ENCODE data around the gene PABPN1.
"Not testable (repeated sequence)": the region's sequence is repeated elsewhere in the genome, so short reads cannot be mapped to it uniquely, and the experiment has no call there.

Gene PABPN1

DNA sequence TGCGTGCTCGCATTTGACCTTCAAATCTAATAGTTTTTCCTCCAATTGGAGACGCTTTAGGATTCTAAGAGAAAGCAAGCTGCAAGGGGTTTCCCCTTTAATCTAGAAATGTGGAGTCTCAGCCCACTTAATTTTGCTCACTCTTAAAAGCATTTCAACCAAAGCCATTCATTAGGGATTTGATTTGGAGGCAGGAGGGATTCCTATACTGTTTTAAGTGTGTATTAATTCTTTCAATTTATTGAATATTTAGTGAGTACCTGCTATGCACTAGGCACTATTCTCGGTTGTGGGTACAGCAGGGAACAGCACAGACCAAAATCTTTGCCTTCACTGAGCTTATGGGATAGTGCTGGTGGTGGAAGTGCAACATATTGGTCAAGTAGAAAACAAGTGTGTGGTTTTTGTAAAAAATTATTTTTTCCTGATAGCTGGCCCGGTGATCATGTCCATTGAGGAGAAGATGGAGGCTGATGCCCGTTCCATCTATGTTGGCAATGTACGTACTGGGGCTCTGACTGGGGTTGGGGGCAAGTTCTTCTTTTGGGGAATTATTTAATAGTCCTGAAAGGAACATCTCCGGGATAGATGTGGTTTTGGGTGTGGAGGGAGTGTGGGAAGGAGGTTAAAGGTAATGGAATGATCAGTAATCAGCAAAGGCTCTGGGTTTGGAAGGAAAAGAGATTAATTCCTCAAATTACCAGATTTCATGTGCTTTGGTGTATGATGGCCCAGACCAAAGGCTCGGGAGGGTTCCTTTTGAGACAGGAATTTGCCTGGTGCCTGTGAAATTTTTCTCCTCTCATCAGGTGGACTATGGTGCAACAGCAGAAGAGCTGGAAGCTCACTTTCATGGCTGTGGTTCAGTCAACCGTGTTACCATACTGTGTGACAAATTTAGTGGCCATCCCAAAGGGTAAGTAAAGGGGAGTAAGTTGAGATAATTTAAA, 1.6 kb downstream of the PABPN1 start:
- no peaks in the 10 kb centered on the region for H3K9me3 ChIP-seq (ENCODE audit: low read length)
- H3K4me3 ChIP-seq (ENCODE audit: low read depth in 1 of 2, low read length in 2 of 2): peak overlapping the region; percentile 72 to 74
- H3K36me3 ChIP-seq (ENCODE audit: insufficient read depth, low read length): peaks cover 35% of the 10 kb centered on the region
- H3K27ac ChIP-seq (ENCODE audit: low read depth, low read length): peak overlapping the region; percentile 92
- H3K4me1 ChIP-seq (ENCODE audit: insufficient read depth, low read length): peaks cover 20% of the 10 kb centered on the region
- H3K27me3 ChIP-seq (ENCODE audit: control insufficient read depth in 1 of 2, insufficient read depth in 2 of 2, low read length in 2 of 2): no peaks in the 10 kb centered on the region
- peak overlapping the region; percentile 62 for H3K9ac ChIP-seq (ENCODE audit: low read length)

DNA sequence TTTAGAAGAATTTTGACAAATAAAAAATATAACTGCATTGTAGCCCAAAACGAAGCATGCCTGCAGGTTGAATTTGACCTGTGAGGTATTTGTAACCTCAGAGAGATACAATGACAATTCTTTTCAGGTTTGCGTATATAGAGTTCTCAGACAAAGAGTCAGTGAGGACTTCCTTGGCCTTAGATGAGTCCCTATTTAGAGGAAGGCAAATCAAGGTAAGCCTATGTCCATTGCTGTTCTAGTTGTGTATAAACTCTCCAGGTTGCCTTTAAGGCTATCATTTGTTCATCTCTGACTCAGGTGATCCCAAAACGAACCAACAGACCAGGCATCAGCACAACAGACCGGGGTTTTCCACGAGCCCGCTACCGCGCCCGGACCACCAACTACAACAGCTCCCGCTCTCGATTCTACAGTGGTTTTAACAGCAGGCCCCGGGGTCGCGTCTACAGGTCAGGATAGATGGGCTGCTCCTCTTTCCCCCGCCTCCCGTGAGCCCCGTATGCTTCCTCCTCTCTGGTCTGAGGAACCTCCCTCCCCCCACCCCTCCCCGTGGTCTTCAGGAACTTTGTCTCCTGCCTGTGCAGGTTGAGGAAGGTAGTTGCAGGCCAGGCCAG, 2.7 kb downstream of the PABPN1 start:
- Histone ChIP-seq H3K27me3 (ENCODE audit: control insufficient read depth in 1 of 2, insufficient read depth in 2 of 2, low read length in 2 of 2) (no peaks in the 10 kb centered on the region), H3K4me1 (ENCODE audit: insufficient read depth, low read length) (peaks cover 24% of the 10 kb centered on the region), H3K27ac (ENCODE audit: low read depth, low read length) (no peak overlapping the region), H3K36me3 (ENCODE audit: insufficient read depth, low read length) (peaks cover 35% of the 10 kb centered on the region), H3K9ac (ENCODE audit: low read length) (no peak overlapping the region), H3K9me3 (ENCODE audit: low read length) (no peaks in the 10 kb centered on the region), H3K4me3 (ENCODE audit: low read depth in 1 of 2, low read length in 2 of 2) (no peak overlapping the region)

DNA sequence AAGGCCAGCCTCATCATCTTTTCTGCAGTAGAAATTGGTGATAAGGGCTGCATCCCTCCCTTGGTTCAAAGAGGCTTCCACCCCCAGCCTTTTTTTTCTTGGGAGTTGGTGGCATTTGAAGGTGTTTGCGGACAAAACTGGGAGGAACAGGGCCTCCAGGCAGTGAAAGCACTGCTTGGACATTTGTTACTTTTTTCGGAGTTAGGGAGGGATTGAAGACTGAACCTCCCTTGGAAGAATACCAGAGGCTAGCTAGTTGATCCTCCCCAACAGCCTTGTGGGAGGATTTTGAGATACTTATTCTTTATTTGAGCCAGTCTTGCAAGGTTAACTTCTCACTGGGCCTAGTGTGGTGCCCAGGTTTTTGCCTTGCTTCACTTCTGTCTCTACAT, 3.2 kb downstream of the PABPN1 start:
- no peaks in the 10 kb centered on the region for H3K9me3 ChIP-seq (ENCODE audit: low read length)
- no peak overlapping the region for H3K4me3 ChIP-seq (ENCODE audit: low read depth in 1 of 2, low read length in 2 of 2)
- H3K36me3 ChIP-seq (ENCODE audit: insufficient read depth, low read length): peaks cover 32% of the 10 kb centered on the region
- H3K27me3 ChIP-seq (ENCODE audit: control insufficient read depth in 1 of 2, insufficient read depth in 2 of 2, low read length in 2 of 2): no peaks in the 10 kb centered on the region
- H3K27ac ChIP-seq (ENCODE audit: low read depth, low read length): no peak overlapping the region
- no peak overlapping the region for H3K9ac ChIP-seq (ENCODE audit: low read length)
- H3K4me1 ChIP-seq (ENCODE audit: insufficient read depth, low read length): peaks cover 24% of the 10 kb centered on the region

DNA sequence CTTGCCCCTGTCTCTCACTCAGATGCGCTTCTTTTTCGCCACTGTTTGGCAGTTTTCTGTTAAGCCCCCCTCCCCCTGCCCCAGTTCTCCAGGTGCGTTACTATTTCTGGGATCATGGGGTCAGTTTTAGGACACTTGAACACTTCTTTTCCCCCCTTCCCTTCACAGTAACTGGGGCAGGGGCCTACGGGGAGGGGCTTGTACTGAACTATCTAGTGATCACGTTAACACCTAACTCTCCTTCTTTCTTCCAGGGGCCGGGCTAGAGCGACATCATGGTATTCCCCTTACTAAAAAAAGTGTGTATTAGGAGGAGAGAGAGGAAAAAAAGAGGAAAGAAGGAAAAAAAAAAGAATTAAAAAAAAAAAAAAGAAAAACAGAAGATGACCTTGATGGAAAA, 3.7 kb downstream of the PABPN1 start:
- no peak overlapping the region for H3K27ac ChIP-seq (ENCODE audit: low read depth, low read length)
- H3K4me3 ChIP-seq (ENCODE audit: low read depth in 1 of 2, low read length in 2 of 2): no peak overlapping the region
- no peak overlapping the region for H3K9ac ChIP-seq (ENCODE audit: low read length)
- H3K36me3 ChIP-seq (ENCODE audit: insufficient read depth, low read length): peaks cover 28% of the 10 kb centered on the region
- no peaks in the 10 kb centered on the region for H3K9me3 ChIP-seq (ENCODE audit: low read length)
- no peaks in the 10 kb centered on the region for H3K27me3 ChIP-seq (ENCODE audit: control insufficient read depth in 1 of 2, insufficient read depth in 2 of 2, low read length in 2 of 2)
- peaks cover 24% of the 10 kb centered on the region for H3K4me1 ChIP-seq (ENCODE audit: insufficient read depth, low read length)

DNA sequence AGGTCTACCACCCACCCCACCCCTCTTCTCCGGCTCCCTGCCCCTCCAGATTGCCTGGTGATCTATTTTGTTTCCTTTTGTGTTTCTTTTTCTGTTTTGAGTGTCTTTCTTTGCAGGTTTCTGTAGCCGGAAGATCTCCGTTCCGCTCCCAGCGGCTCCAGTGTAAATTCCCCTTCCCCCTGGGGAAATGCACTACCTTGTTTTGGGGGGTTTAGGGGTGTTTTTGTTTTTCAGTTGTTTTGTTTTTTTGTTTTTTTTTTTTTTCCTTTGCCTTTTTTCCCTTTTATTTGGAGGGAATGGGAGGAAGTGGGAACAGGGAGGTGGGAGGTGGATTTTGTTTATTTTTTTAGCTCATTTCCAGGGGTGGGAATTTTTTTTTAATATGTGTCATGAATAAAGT, 4.5 kb downstream of the PABPN1 start:
- not testable (repeated sequence) for H3K27ac ChIP-seq (ENCODE audit: low read depth, low read length); H3K9me3 ChIP-seq (ENCODE audit: low read length); H3K9ac ChIP-seq (ENCODE audit: low read length); H3K27me3 ChIP-seq (ENCODE audit: control insufficient read depth in 1 of 2, insufficient read depth in 2 of 2, low read length in 2 of 2); H3K4me3 ChIP-seq (ENCODE audit: low read depth in 1 of 2, low read length in 2 of 2)
- Histone ChIP-seq H3K36me3 (ENCODE audit: insufficient read depth, low read length) (peaks cover 28% of the 10 kb centered on the region), H3K4me1 (ENCODE audit: insufficient read depth, low read length) (peaks cover 18% of the 10 kb centered on the region)

DNA sequence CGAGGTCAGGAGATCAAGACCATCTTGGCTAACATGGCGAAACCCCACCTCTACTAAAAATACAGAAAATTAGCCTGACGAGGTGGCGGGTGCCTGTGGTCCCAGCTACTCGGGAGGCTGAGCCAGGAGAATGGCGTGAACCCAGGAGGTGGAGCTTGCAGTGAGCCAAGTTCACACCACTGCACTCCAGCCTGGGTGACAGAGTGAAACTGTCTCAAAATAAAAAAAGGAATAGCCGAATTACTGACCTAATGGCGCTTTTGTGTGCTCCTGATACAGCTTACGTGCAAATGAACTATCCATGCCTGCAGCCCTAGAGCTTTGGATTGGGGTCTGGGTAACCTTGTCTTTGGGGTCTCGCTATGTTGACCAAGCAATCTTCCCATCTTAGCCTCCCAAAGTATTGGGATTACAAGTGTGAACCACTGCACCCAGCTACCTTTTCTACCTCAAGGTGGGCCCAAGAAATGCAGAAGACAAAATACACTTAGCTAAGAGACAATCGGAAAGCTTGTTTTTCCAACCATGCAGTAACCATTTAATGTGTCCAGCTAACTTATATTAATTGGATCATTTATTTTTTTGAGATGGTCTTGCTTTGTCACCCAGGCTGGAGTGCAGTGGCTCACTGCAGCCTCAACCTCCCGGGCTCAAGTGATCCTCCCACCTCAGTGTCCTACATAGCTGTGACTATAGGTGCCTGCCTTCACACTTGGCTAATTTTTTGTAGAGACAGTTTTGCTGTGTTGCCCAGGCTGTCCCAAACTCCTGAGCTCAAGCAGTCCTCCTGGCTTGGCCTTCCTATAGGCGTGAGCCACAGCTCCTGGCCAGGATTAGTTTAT, 5.5 kb downstream of the PABPN1 start:
- Histone ChIP-seq H3K9ac (ENCODE audit: low read length) (no peak overlapping the region), H3K9me3 (ENCODE audit: low read length) (no peaks in the 10 kb centered on the region), H3K4me3 (ENCODE audit: low read depth in 1 of 2, low read length in 2 of 2) (no peak overlapping the region), H3K36me3 (ENCODE audit: insufficient read depth, low read length) (peaks cover 28% of the 10 kb centered on the region), H3K27me3 (ENCODE audit: control insufficient read depth in 1 of 2, insufficient read depth in 2 of 2, low read length in 2 of 2) (no peaks in the 10 kb centered on the region), H3K27ac (ENCODE audit: low read depth, low read length) (no peak overlapping the region), H3K4me1 (ENCODE audit: insufficient read depth, low read length) (peaks cover 18% of the 10 kb centered on the region)

DNA sequence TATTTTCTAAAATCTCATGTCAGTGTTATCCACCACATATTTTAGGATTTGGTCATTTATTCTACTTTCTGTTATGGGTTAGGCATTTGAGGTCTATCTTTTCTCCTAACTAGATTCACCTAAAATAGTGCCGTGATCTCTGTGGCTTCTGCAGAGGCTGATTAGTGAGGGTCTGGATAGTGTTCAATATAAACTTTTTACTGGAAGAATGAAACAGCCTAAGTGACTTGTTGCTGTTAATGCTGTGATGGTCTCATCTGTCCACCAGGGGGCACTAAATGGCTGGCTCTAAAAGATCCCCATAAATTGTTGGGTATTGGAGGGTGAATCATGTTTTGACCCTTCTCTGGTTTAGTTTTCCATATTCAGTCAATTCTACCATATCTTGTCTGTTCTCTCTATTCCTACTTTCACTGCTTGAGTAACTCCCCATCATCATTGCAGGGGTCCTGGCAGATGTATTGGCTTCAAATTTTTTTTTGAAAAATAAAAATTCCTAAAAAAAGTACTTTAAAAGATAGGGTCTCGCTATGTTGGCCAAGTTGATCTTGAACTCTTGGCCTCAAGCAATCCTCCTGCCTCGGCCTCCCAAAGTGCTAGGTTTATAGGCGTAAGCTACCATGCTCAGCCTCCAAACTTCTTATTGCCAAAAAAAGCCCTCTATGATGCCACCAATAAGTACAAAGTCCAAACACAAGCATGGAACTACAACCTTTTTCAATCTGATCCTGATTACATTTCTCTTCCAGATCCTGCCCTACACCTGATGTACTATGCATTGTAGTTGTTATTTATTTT, 6.9 kb downstream of the PABPN1 start:
- H3K4me1 ChIP-seq (ENCODE audit: insufficient read depth, low read length): peaks cover 8% of the 10 kb centered on the region
- H3K27me3 ChIP-seq (ENCODE audit: control insufficient read depth in 1 of 2, insufficient read depth in 2 of 2, low read length in 2 of 2): no peaks in the 10 kb centered on the region
- H3K4me3 ChIP-seq (ENCODE audit: low read depth in 1 of 2, low read length in 2 of 2): no peak overlapping the region
- H3K9me3 ChIP-seq (ENCODE audit: low read length): no peaks in the 10 kb centered on the region
- peaks cover 20% of the 10 kb centered on the region for H3K36me3 ChIP-seq (ENCODE audit: insufficient read depth, low read length)
- H3K9ac ChIP-seq (ENCODE audit: low read length): no peak overlapping the region
- no peak overlapping the region for H3K27ac ChIP-seq (ENCODE audit: low read depth, low read length)

DNA sequence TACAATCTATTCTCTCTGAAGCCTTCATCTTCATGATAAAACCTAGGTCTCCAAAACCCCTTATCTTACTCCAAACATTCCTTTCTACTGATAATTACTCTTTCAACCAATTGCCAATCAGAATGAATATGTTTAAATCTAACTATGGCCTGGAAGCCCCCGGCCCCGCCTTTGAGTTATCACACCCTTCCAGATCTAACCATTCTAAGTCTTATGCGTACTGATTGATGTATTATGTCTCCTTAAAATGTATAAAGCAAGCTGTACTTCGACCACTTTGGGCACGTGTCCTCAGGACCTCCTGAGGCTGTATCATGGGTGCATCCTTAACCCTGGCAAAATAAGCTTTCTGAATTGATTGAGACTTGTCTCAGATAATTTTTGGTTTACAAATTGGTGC, 14.4 kb downstream of the PABPN1 start:
- Histone ChIP-seq H3K36me3 (ENCODE audit: insufficient read depth, low read length) (no peaks in the 10 kb centered on the region), H3K9ac (ENCODE audit: low read length) (no peak overlapping the region), H3K4me1 (ENCODE audit: insufficient read depth, low read length) (no peaks in the 10 kb centered on the region), H3K9me3 (ENCODE audit: low read length) (no peaks in the 10 kb centered on the region), H3K4me3 (ENCODE audit: low read depth in 1 of 2, low read length in 2 of 2) (no peak overlapping the region), H3K27ac (ENCODE audit: low read depth, low read length) (no peak overlapping the region), H3K27me3 (ENCODE audit: control insufficient read depth in 1 of 2, insufficient read depth in 2 of 2, low read length in 2 of 2) (no peaks in the 10 kb centered on the region)

DNA sequence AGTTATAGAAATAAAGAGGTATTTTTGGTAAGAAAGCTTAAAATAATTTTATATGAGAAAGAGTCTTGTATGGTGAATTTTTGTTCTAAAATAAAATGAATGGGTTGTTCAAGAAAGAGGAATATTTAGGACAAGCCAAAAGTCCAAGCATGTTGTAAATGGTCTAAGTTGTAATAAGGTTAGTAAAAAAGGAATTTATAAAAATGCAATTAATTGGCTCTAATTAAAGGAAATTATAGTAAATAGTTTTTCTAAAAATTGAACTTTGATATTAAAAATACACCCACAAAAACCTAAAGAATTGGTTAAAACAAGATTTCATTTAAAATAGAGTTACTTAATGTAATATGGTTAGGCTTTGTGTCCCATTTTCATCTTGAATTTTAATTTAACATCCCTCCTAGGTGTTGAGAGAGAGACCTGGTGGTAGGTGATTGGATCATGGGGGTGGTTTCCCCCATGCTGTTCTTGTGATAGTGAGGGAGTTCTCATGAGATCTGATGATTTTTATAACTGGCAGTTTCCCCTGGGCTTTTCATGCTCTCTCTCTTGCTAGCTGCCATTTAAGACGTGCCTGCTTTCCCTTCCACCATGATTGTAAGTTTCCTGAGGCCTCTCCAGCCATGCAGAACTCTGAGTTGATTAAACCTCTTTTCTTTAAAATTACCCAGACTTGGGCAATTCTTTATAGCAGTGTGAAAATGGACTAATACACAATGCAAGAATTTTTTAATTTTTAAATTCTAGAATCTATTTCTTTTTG, 18.4 kb downstream of the PABPN1 start:
- no peaks in the 10 kb centered on the region for H3K4me1 ChIP-seq (ENCODE audit: insufficient read depth, low read length)
- no peaks in the 10 kb centered on the region for H3K36me3 ChIP-seq (ENCODE audit: insufficient read depth, low read length)
- no peak overlapping the region for H3K27ac ChIP-seq (ENCODE audit: low read depth, low read length)
- H3K4me3 ChIP-seq (ENCODE audit: low read depth in 1 of 2, low read length in 2 of 2): no peak overlapping the region
- H3K27me3 ChIP-seq (ENCODE audit: control insufficient read depth in 1 of 2, insufficient read depth in 2 of 2, low read length in 2 of 2): no peaks in the 10 kb centered on the region
- H3K9me3 ChIP-seq (ENCODE audit: low read length): no peaks in the 10 kb centered on the region
- H3K9ac ChIP-seq (ENCODE audit: low read length): no peak overlapping the region

DNA sequence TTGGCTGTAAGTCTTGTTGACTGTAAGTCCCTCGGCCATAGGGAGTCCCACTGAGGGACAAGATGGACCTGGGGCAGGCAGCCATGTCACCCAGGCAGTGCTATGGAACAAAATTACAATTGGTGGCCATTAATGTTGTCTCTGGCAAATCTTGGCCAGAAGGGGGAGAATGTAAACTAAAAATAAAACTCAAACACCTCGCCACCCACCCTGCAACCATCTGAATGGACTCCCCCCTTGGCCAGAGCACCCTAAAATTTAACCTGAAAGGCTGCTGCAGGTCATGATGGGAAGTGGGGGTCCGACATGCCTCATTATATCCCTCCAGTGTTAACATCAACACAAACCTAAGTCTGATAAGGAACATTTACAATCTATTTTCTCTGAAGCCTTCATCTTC, 23.2 kb downstream of the PABPN1 start:
- H3K9me3 ChIP-seq (ENCODE audit: low read length): no peaks in the 10 kb centered on the region
- no peaks in the 10 kb centered on the region for H3K36me3 ChIP-seq (ENCODE audit: insufficient read depth, low read length)
- H3K27me3 ChIP-seq (ENCODE audit: control insufficient read depth in 1 of 2, insufficient read depth in 2 of 2, low read length in 2 of 2): no peaks in the 10 kb centered on the region
- no peak overlapping the region for H3K4me3 ChIP-seq (ENCODE audit: low read depth in 1 of 2, low read length in 2 of 2)
- H3K27ac ChIP-seq (ENCODE audit: low read depth, low read length): no peak overlapping the region
- H3K4me1 ChIP-seq (ENCODE audit: insufficient read depth, low read length): no peaks in the 10 kb centered on the region
- H3K9ac ChIP-seq (ENCODE audit: low read length): no peak overlapping the region

Measured in muscle layer of colon (tissue), 2 donors.